Karpas-422 (cell line): ENCODE measurements around the gene MEIS1. TPM values are rescaled to one million over a fixed set of nuclear protein-coding genes. Genes with fewer than 3 reads are reported as not detected.

Source experiments
- DNase-seq: peaks from one replicate; pipeline ENCODE4 v3.0.0-alpha.2; 2015
- H2AFZ ChIP-seq: fragments of 200-600 bp; sonication (generic); 2 replicates; pipeline ENCODE4 v1.6.1; 2014; ENCODE audit warnings: antibody characterized with exemption, low read length, mixed read lengths
- H3K27ac ChIP-seq: fragments of 200-600 bp; sonication (generic); 2 replicates; pipeline ENCODE4 v1.5.1; 2014; ENCODE audit warnings: mild to moderate bottlenecking, low read length, moderate library complexity
- H3K27me3 ChIP-seq: fragments of 200-600 bp; sonication (generic); 2 replicates; pipeline ENCODE4 v1.6.1; 2014; ENCODE audit warnings: low read length, mixed read lengths
- H3K36me3 ChIP-seq: fragments of 200-600 bp; sonication (generic); 2 replicates; pipeline ENCODE4 v1.6.1; 2014; ENCODE audit warnings: low read length, mixed read lengths; ENCODE audit not compliant: insufficient read depth
- H3K4me1 ChIP-seq: fragments of 200-600 bp; sonication (generic); 2 replicates; pipeline ENCODE4 v1.6.1; 2014; ENCODE audit warnings: mild to moderate bottlenecking, low read length, mixed read lengths
- H3K4me2 ChIP-seq: fragments of 200-600 bp; sonication (generic); 2 replicates; pipeline ENCODE4 v1.6.1; 2014; ENCODE audit warnings: low read length, low read depth, mild to moderate bottlenecking; ENCODE audit not compliant: poor library complexity, severe bottlenecking
- H3K4me3 ChIP-seq: fragments of 200-600 bp; sonication (generic); 2 replicates; pipeline ENCODE4 v1.5.1; 2014; ENCODE audit warnings: mild to moderate bottlenecking, antibody characterized with exemption, low read length, mixed read lengths
- H3K79me2 ChIP-seq: fragments of 200-600 bp; sonication (generic); 2 replicates; pipeline ENCODE4 v1.6.1; 2014; ENCODE audit warnings: mild to moderate bottlenecking, low read length, mixed read lengths
- H3K9ac ChIP-seq: fragments of 200-600 bp; sonication (generic); 2 replicates; pipeline ENCODE4 v1.6.0; 2014; ENCODE audit warnings: low read length
- H3K9me2 ChIP-seq: fragments of 200-600 bp; sonication (generic), shearing (Covaris generic); replicated peaks from 2 replicates; pipeline ENCODE4 v1.6.0; 2014; ENCODE audit warnings: mild to moderate bottlenecking, low read length, moderate library complexity; ENCODE audit not compliant: insufficient read depth
- H3K9me3 ChIP-seq: fragments of 300-700, 200-600 bp; sonication (generic); 2 replicates; pipeline ENCODE4 v1.6.1; 2014; ENCODE audit warnings: low read length, mixed read lengths
- H4K20me1 ChIP-seq: fragments of 200-600 bp; sonication (generic); 2 replicates; pipeline ENCODE4 v1.6.1; 2014; ENCODE audit warnings: mild to moderate bottlenecking, antibody characterized with exemption, low read length, low read depth; ENCODE audit not compliant: insufficient read depth
- total RNA-seq: library from RNA; depleted of rRNA; stranded (reverse); fragments of >200 nt; shearing (Covaris generic); gene quantifications from 2 replicates; pipeline ENCODE4 v1.2.3, GENCODE V29; 2014; ENCODE audit warnings: low replicate concordance

The MEIS1 gene
- total RNA-seq, 1 experiment from 2014 or later = 32.5 TPM

DNA sequence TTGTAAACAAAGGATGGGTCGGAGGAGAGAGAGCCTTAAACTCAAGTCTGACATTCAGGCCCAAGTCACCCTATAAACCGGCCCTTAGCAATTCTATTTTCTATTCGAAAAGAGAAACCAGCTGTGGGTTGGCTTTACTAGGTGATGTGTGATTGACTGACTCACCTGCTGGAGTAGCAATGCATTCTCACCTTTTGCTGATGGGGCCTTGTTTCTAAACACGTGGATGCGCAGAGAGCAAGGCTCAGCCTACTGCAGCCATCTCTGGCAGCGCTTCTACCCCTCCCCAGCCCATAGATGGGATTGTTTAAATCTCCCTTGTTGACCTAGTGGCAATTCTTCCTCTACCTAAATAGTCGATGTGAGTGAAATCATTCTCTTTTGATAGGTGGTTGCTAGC is 138.5 kb downstream of the MEIS1 start:
- H3K9ac ChIP-seq = 0 out of 2 replicates have a peak overlapping the region, but pooled peaks have one; percentile 2
- peak overlapping the region; percentile 97 for H3K27ac ChIP-seq
- H3K4me3 ChIP-seq = no peak overlapping the region
- H3K36me3 ChIP-seq = no peaks in the 10 kb centered on the region
- no peaks in the 10 kb centered on the region for H3K9me3 ChIP-seq
- no peaks in the 10 kb centered on the region for H3K27me3 ChIP-seq
- peak; percentile 54 for DNase-seq
- peaks cover 72% of the 10 kb centered on the region for H3K4me1 ChIP-seq
- no peaks in the 10 kb centered on the region for H4K20me1 ChIP-seq
- peak overlapping the region; percentile 81 for H3K4me2 ChIP-seq
- H2AFZ ChIP-seq = peak overlapping the region; percentile 69
- no peaks in the 10 kb centered on the region for H3K9me2 ChIP-seq
- no peaks in the 10 kb centered on the region for H3K79me2 ChIP-seq

DNA sequence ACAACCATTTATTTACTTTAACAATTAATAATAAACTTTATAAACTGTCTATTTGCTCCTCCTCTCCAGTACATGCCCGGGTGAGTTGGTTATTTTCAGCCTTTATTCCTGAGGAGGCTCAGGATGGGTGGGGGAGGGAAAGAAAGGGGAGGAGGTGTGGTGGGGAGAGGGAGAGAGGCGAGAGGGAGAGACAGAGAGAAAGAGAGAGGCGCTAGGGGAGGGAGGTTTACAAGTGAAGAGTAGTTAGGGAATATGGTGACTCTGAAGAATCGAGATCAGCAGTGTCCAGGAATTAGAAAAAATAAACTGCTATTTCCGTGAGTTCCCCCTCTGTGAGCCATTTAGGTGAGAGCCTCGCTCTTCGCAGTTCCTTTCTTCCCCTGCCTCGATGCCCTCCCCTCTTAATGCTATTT is 138.9 kb downstream of the MEIS1 start:
- no peaks in the 10 kb centered on the region for H3K9me2 ChIP-seq
- H3K79me2 ChIP-seq = no peaks in the 10 kb centered on the region
- H3K9me3 ChIP-seq = no peaks in the 10 kb centered on the region
- DNase-seq = peak; percentile 64
- peaks cover 72% of the 10 kb centered on the region for H3K4me1 ChIP-seq
- peak overlapping the region; percentile 48 for H3K4me3 ChIP-seq
- H2AFZ ChIP-seq = peak overlapping the region; percentile 69
- H3K4me2 ChIP-seq = peak overlapping the region; percentile 81
- peak overlapping the region; percentile 44 for H3K9ac ChIP-seq
- H3K27ac ChIP-seq = peak overlapping the region; percentile 97
- H3K27me3 ChIP-seq = no peaks in the 10 kb centered on the region
- no peaks in the 10 kb centered on the region for H3K36me3 ChIP-seq
- H4K20me1 ChIP-seq = no peaks in the 10 kb centered on the region

DNA sequence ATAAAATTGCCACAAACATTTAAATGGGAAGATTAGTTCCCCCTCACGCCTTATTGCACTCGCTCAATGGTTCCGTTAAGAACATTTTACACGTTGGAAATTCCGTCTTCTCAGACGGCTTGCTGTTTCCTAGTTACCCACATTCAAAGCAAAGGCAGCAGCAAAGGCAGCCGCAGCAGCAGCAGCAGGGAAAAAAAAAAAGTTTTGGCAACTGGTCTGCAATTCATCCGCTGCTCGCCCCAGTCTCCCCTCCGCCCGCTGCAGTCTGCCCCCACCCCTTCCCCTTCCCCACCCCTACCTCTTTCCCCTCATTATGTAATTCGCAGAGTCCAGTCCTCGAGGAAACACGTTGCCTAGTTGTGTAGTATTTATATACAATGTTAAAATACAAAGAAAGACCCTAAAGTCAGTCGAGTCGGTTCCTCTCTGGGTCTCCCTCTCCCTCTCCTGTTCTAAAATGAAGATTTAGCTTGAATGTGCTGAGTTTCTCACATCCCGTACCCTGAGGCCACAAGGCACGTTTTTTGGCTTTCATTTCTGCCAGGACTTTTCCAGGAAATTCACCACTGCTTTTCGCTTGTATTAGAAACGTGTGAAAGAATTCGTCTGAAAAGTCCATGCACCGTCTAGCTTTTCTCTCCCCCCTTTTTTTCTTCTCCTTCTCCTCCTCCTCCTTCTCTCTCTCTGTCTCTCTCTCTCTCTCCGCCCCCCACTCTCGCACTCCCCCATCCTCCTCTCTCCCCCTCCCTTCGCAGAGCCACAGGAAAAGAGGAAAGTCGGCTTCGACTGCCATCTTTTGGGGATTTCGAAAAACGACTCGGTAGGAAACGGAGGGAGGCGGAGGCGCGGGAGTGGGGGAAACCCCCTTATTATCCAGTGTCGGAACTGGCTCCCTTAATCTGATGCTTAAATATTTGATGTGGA is 140.0 kb downstream of the MEIS1 start:
- Histone ChIP-seq H3K9me2 (no peaks in the 10 kb centered on the region), H2AFZ (peak overlapping the region; percentile 38; the same call in 1 of the 2 replicates), H3K79me2 (no peaks in the 10 kb centered on the region), H3K4me3 (peak overlapping the region; percentile 61), H3K4me2 (peak overlapping the region; percentile 81), H3K9ac (peak overlapping the region; percentile 56), H4K20me1 (no peaks in the 10 kb centered on the region), H3K36me3 (no peaks in the 10 kb centered on the region), H3K27me3 (no peaks in the 10 kb centered on the region), H3K4me1 (peaks cover 63% of the 10 kb centered on the region), H3K27ac (peak overlapping the region; percentile 97), H3K9me3 (no peaks in the 10 kb centered on the region)
- peak; percentile 88 for DNase-seq

DNA sequence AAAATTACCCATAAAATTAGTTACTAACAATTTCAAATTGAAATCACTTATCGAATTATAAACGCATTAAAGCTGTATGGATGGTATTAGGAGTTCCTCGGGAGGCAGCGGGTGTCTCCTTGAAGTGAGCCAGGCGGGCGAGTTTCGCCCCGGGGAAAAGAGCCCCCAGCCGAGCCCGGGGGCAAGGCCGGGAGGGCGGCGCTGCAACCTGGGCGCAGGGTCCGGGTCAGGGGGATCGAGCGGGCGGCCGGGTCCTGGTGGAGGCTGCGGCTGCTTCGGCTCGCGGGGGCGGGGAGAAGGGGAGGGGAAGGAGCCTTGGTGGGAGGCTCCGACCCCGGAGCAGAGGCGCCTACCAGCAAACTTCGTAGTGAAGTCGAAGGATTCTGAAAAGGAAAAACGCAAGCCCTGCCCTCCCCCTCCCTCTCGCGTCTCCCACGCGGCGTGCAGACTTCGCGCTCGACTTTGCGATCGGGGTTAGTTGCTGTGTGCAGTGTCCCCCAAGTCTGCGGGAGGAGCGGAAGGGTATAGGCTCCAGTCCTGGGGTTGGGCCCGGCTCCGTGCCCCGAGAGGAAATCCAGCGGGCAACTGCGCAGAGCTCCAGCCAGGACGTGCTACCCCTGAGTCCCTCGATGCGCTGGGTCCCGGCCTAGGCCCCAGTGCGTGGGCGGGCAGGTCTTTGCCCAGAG is 140.8 kb downstream of the MEIS1 start:
- peak overlapping the region; percentile 81 for H3K4me2 ChIP-seq
- no peaks in the 10 kb centered on the region for H3K9me3 ChIP-seq
- DNase-seq = no peak
- H3K4me3 ChIP-seq = peak overlapping the region; percentile 61
- H3K36me3 ChIP-seq = no peaks in the 10 kb centered on the region
- no peaks in the 10 kb centered on the region for H3K79me2 ChIP-seq
- H3K9me2 ChIP-seq = no peaks in the 10 kb centered on the region
- peaks cover 55% of the 10 kb centered on the region for H3K4me1 ChIP-seq
- H3K9ac ChIP-seq = no peak overlapping the region
- no peak overlapping the region for H2AFZ ChIP-seq
- no peaks in the 10 kb centered on the region for H3K27me3 ChIP-seq
- no peak overlapping the region for H3K27ac ChIP-seq
- no peaks in the 10 kb centered on the region for H4K20me1 ChIP-seq

DNA sequence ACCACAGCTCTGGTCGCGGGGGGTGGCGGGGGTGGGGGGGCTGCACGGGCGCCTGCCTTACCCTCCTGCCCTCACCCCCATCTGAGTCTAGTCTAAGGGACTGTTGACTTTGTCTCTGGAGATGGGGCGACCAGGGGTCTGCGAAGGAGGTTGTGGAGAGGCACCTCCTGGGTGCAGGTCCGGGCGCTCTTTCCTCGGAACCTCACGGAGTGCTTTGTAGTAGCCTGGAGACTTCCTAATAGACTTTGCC is 141.3 kb downstream of the MEIS1 start:
- Histone ChIP-seq H3K4me2 (no peak overlapping the region), H3K9me3 (no peaks in the 10 kb centered on the region), H3K27ac (no peak overlapping the region), H4K20me1 (no peaks in the 10 kb centered on the region), H3K27me3 (no peaks in the 10 kb centered on the region), H3K9me2 (no peaks in the 10 kb centered on the region), H3K79me2 (no peaks in the 10 kb centered on the region), H3K4me1 (peaks cover 50% of the 10 kb centered on the region), H2AFZ (no peak overlapping the region), H3K36me3 (no peaks in the 10 kb centered on the region), H3K9ac (no peak overlapping the region), H3K4me3 (no peak overlapping the region)
- no peak for DNase-seq

DNA sequence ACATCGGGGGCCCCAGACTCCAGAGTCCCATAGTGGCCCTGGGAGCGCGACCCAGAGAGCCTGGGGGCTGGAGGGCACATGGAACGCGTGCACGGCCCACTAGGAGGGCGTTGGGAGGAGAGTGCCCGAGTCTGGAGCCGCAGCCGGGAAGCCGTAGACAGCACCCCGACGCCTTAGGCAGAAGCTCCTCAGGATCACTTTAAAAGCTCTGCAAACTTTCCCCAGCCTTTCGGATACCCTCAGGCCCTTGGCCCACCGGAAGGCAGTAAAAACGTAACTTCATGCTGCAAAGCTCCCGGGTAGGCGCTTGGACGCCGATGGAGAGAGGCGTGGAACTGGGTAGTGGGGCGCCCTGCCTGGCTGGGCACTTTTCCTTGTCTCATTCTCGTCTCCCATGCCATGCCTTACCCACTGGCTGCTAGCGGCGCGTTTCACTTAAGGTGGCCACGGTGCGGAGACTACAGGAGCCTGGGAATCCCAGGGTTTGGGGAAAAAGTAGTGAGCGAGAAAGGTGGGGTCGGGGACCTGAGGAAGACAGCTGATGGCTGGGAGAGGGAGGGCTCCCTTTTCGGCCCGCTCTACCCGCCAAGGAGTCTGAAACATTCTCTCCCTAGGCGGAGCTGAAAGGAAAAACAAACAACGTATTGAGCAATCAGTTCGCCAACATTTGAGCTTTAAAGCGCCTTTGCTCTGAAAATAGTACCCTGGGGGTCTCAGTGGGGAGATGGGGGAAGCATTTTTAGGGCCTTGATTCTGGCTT is 141.8 kb downstream of the MEIS1 start:
- Histone ChIP-seq H4K20me1 (no peaks in the 10 kb centered on the region), H3K4me3 (no peak overlapping the region), H2AFZ (no peak overlapping the region), H3K27me3 (no peaks in the 10 kb centered on the region), H3K36me3 (no peaks in the 10 kb centered on the region), H3K4me2 (no peak overlapping the region), H3K79me2 (no peaks in the 10 kb centered on the region), H3K9ac (no peak overlapping the region), H3K4me1 (peaks cover 45% of the 10 kb centered on the region), H3K9me3 (no peaks in the 10 kb centered on the region), H3K27ac (no peak overlapping the region), H3K9me2 (no peaks in the 10 kb centered on the region)
- no peak for DNase-seq

DNA sequence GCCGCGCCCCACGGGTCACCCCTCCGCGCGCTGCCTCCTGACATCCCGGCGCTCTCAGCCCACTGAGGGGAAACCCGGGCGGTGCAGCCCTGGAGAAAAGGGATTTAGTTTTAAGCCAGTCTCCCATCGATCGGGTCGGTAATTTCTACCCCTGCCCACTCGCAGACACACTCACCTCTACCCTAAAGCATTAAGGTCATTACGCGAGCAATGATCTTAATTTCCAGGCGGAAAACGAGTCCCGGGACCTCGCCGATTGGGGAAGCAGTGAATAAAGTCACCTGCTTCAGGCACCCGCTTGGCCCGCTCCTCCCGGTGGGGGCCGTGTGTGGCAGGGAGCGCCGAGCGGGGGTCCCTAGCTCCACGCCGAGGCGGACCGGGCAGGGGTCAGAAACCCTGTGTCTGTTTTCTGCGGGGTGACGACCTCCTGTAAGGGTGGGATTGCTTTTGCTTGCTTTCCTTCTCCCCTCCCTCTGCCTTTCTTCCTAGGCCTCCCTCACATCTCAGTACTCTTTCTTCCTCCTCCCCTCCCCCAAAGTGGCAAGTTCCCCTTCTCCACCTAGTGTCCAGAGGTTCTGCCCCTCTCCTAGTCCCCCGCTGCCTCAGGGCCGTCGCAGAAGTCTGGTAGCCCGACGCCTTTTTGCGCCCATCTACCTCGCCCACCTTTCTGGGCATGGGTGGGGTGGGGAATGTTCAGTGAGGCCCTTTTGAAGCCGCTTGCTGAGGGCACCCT is 142.6 kb downstream of the MEIS1 start:
- Histone ChIP-seq H2AFZ (no peak overlapping the region), H3K9me2 (no peaks in the 10 kb centered on the region), H3K79me2 (no peaks in the 10 kb centered on the region), H3K4me2 (no peak overlapping the region), H4K20me1 (no peaks in the 10 kb centered on the region), H3K27ac (no peak overlapping the region), H3K4me3 (no peak overlapping the region), H3K36me3 (no peaks in the 10 kb centered on the region), H3K9me3 (no peaks in the 10 kb centered on the region), H3K4me1 (peaks cover 37% of the 10 kb centered on the region), H3K9ac (no peak overlapping the region), H3K27me3 (no peaks in the 10 kb centered on the region)
- DNase-seq = no peak
